Measurements from ENCODE around the gene NTF4.
A peak's percentile ranks its signal among the peaks of the same experiment; 100 is the strongest.

The NTF4 gene

GRCh38 chr19:49103331-49104085 lies 38.9 kb upstream of the NTF4 start:
- TF ChIP-seq, protein P1, sequence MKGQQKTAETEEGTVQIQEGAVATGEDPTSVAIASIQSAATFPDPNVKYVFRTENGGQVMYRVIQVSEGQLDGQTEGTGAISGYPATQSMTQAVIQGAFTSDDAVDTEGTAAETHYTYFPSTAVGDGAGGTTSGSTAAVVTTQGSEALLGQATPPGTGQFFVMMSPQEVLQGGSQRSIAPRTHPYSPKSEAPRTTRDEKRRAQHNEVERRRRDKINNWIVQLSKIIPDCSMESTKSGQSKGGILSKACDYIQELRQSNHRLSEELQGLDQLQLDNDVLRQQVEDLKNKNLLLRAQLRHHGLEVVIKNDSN (IDR thresholded peaks at IDR 0.05): no peak
- no peak for TF ChIP-seq ZBTB7A (IDR thresholded peaks at IDR 0.05; ENCODE audit: low read depth)
- no peak for TF ChIP-seq TEAD4 (IDR thresholded peaks at IDR 0.05)
- TF ChIP-seq, protein P2, sequence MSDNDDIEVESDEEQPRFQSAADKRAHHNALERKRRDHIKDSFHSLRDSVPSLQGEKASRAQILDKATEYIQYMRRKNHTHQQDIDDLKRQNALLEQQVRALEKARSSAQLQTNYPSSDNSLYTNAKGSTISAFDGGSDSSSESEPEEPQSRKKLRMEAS (IDR thresholded peaks at IDR 0.05): no peak
- TF ChIP-seq CREB1 (IDR thresholded peaks at IDR 0.05; ENCODE audit: low read depth): no peak
- no peak for TF ChIP-seq YY1 (IDR thresholded peaks at IDR 0.05; ENCODE audit: low read depth)
- TF ChIP-seq EP300 (IDR thresholded peaks at IDR 0.05; ENCODE audit: borderline replicate concordance): no peak
- no peak for TF ChIP-seq FOXM1 (IDR thresholded peaks at IDR 0.05; ENCODE audit: borderline replicate concordance, low read depth)
- no peak for TF ChIP-seq TCF12 (IDR thresholded peaks at IDR 0.05; ENCODE audit: low read depth)
- TF ChIP-seq CEBPB (IDR thresholded peaks at IDR 0.05): no peak

GRCh38 chr19:49102303-49102702 lies 37.7 kb upstream of the NTF4 start:
- TF ChIP-seq ZBTB7A (IDR thresholded peaks at IDR 0.05; ENCODE audit: low read depth): no peak
- TF ChIP-seq NFIC (IDR thresholded peaks at IDR 0.05): no peak
- no peak for TF ChIP-seq TAF1 (IDR thresholded peaks at IDR 0.05; ENCODE audit: low read depth)
- TF ChIP-seq CEBPB (IDR thresholded peaks at IDR 0.05): no peak
- TF ChIP-seq, protein P2 (IDR thresholded peaks at IDR 0.05): no peak
- no peak for TF ChIP-seq FOXM1 (IDR thresholded peaks at IDR 0.05; ENCODE audit: borderline replicate concordance, low read depth)
- no peak for TF ChIP-seq EP300 (IDR thresholded peaks at IDR 0.05; ENCODE audit: borderline replicate concordance)
- no peak for TF ChIP-seq TCF12 (IDR thresholded peaks at IDR 0.05; ENCODE audit: low read depth)
- no peak for TF ChIP-seq CREB1 (IDR thresholded peaks at IDR 0.05; ENCODE audit: low read depth)
- TF ChIP-seq YY1 (IDR thresholded peaks at IDR 0.05; ENCODE audit: low read depth): no peak
- TF ChIP-seq, protein P3, sequence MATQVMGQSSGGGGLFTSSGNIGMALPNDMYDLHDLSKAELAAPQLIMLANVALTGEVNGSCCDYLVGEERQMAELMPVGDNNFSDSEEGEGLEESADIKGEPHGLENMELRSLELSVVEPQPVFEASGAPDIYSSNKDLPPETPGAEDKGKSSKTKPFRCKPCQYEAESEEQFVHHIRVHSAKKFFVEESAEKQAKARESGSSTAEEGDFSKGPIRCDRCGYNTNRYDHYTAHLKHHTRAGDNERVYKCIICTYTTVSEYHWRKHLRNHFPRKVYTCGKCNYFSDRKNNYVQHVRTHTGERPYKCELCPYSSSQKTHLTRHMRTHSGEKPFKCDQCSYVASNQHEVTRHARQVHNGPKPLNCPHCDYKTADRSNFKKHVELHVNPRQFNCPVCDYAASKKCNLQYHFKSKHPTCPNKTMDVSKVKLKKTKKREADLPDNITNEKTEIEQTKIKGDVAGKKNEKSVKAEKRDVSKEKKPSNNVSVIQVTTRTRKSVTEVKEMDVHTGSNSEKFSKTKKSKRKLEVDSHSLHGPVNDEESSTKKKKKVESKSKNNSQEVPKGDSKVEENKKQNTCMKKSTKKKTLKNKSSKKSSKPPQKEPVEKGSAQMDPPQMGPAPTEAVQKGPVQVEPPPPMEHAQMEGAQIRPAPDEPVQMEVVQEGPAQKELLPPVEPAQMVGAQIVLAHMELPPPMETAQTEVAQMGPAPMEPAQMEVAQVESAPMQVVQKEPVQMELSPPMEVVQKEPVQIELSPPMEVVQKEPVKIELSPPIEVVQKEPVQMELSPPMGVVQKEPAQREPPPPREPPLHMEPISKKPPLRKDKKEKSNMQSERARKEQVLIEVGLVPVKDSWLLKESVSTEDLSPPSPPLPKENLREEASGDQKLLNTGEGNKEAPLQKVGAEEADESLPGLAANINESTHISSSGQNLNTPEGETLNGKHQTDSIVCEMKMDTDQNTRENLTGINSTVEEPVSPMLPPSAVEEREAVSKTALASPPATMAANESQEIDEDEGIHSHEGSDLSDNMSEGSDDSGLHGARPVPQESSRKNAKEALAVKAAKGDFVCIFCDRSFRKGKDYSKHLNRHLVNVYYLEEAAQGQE (IDR thresholded peaks at IDR 0.05; ENCODE audit: low read depth): no peak
- TF ChIP-seq, protein P1 (IDR thresholded peaks at IDR 0.05): no peak
- TF ChIP-seq RAD21 (IDR thresholded peaks at IDR 0.05; ENCODE audit: low read depth): no peak
- no peak for TF ChIP-seq EGR1 (IDR thresholded peaks at IDR 0.05)
- no peak for TF ChIP-seq TEAD4 (IDR thresholded peaks at IDR 0.05)

DNA sequence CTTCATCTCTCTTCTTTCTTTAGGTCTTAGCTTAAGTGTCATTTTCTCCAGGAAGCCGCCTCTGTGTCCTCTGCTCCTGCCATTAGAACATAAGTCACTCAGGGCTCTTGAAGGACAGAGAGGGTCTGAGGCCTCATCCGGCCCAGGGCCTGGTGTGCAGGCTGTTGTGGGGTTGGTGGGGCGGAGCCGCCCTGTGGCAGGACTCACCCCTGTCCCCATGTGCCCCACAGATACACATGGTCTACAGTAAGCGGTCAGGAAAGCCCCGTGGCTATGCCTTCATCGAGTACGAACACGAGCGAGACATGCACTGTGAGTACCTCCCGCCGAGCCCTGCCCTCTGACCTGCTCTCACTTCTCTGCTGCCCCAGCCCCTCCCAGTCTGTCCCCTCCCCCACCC lies 36.5 kb upstream of the NTF4 start:
- TF ChIP-seq FOXM1 (IDR thresholded peaks at IDR 0.05; ENCODE audit: borderline replicate concordance, low read depth): no peak
- no peak for TF ChIP-seq TCF12 (IDR thresholded peaks at IDR 0.05; ENCODE audit: low read depth)
- TF ChIP-seq, protein P1 (IDR thresholded peaks at IDR 0.05): no peak
- no peak for TF ChIP-seq YY1 (IDR thresholded peaks at IDR 0.05; ENCODE audit: low read depth)
- TF ChIP-seq ZBTB7A (IDR thresholded peaks at IDR 0.05; ENCODE audit: low read depth): no peak

- no peak for TF ChIP-seq ZBTB7A (IDR thresholded peaks at IDR 0.05; ENCODE audit: low read depth)
- no peak for TF ChIP-seq RAD21 (IDR thresholded peaks at IDR 0.05; ENCODE audit: low read depth)
- TF ChIP-seq CEBPB (IDR thresholded peaks at IDR 0.05): no peak
- TF ChIP-seq YY1 (IDR thresholded peaks at IDR 0.05; ENCODE audit: low read depth): no peak
- TF ChIP-seq, protein P1 (IDR thresholded peaks at IDR 0.05): no peak
- TF ChIP-seq EGR1 (IDR thresholded peaks at IDR 0.05): no peak
- no peak for TF ChIP-seq EP300 (IDR thresholded peaks at IDR 0.05; ENCODE audit: borderline replicate concordance)
- TF ChIP-seq NFIC (IDR thresholded peaks at IDR 0.05): no peak
- TF ChIP-seq, protein P2 (IDR thresholded peaks at IDR 0.05): no peak
- TF ChIP-seq TEAD4 (IDR thresholded peaks at IDR 0.05): no peak
These were observed 34.2 kb upstream of the NTF4 start for GRCh38 chr19:49098795-49099194.

DNA sequence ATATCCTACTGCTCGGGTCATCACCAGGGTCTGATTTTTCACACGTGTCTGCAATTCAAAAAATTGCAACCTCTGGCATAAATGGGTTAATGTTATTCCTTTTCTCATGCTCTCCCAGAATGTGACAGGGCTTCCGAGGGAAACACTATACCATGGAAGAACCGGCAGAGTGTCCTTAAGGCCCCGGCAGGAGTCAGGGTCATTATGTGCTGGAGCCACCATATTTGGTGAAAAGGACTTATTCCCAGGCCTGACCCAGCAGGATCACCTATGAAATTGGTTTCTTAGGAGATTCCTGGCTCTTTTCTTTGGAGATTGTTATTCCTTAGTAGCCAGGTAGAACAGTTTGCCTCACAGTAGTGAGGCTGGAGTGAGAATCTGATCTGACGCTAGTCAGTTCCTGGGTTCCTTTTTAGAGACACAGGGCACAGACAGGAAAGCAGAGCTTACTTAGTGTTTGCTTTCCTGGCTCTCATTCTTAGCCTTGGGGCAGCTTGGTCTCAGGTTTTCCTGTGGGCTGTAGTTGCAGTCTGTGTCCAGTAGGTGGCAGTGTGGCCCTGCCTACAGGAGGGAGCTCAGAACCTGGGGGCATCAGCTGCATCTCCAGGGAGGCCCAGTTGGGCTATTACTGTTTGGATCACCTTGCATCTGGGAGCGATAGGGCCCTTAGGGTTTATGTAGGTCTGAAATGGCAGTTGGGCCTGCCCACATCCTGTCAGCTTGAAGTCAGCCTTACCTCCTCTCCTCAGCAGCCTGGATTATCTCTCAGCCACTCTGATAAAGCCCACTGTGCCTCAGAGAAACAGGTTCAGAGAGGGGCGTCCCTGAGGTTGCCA lies 33.1 kb upstream of the NTF4 start:
- TF ChIP-seq, protein P3 (IDR thresholded peaks at IDR 0.05; ENCODE audit: low read depth): no peak
- TF ChIP-seq CEBPB (IDR thresholded peaks at IDR 0.05): no peak
- TF ChIP-seq RAD21 (IDR thresholded peaks at IDR 0.05; ENCODE audit: low read depth): peak; percentile 80
- TF ChIP-seq NFIC (IDR thresholded peaks at IDR 0.05): no peak

Measured in Ishikawa (cell line).